Medulla oblongata (tissue), 1 donor: Measurements from ENCODE around the gene TMEFF2.

Experiments used
- DNase-seq: peaks from one replicate; pipeline ENCODE4 v3.0.0-alpha.2; 2015; ENCODE audit errors: extremely low spot score

Gene TMEFF2

DNA sequence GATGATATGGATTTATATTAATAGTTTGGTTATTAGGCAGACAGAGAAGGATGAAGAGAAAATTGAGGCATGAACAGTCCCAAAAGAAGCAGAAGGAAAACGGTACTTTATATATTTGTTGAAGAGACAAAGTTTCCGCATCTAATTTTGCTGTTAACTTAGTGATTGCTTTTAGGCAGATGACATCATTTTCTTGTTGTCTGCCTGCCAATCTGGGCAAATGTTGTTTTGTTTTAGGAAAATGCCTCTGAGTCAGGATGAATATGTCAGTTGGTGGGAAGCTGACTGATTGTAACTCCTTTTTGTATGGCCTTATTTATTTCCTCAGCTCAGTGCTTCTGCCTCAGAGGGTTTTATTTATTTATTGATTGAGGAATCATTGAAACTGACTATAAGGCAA lies 295.3 kb downstream of the TMEFF2 start:
- no peak for DNase-seq
